GM21367 (cell line): ENCODE data around the gene AIDA.
"Not testable (repeated sequence)": the region's sequence is repeated elsewhere in the genome, so short reads cannot be mapped to it uniquely, and the experiment has no call there.

ENCODE experiments used
- ATAC-seq: cut with Tn5 transposase; IDR thresholded peaks from one replicate; pipeline ENCODE4 v1.9.1; 2021; ENCODE audit not compliant: unreplicated experiment

AIDA gene

GRCh38 chr1:222712253-222713090 is at the start of gene AIDA, which contains the start of gene BROX:
TSS of gene AIDA (minus strand) at chr1:222712491. CDS start at chr1:222712317, 174 bp downstream.
TSS of gene BROX (plus strand) at chr1:222712564. CDS start at chr1:222715700, 3,136 bp downstream.
- peak; percentile 68 for ATAC-seq

DNA sequence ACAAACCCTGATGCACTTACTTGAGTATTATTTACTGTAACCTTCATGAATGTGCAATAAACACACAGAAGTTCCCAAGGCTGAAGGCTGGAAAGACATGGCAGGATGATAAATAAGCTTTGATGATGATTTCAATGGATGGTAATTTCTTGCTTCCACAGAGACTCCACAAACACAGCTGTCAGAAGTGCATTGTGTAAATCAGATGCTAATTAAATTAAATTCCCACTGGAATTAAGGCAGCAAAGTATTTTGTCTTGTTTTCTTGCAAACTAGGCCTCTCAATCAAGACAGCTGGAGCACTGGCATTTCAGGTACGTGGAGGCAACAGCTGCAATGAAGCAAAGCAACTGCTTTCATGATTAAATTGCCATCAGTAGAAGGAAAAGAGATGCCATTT is 48.8 kb upstream of the AIDA start:
- ATAC-seq: no peak

DNA sequence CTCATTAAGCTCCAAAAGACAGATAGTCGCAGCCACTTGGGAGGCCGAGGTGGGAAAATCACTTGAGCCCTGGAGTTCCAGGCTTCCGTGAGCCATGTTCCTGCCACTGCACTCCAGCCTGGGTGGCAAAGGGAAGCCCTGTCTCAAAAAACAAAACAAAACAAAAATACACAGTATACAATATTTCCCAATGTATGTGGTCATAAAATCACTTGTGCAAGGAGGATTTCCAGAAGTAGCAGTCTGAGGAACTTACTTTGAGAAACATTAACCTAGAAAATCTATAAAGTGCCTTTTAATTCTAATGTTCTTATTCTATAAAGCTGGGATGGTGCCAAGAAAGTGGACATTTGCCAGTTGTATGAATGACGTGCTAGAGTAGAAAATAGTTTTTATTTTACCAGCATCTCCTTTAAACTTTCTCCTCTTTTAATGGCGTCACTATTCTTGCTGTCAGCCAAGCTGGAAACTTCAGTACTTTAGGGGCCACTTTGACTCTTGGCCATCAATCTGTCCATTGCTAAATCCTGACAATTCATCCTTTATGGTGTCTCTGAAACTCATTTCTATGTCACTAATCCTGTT is 47.3 kb upstream of the AIDA start:
- ATAC-seq: no peak

DNA sequence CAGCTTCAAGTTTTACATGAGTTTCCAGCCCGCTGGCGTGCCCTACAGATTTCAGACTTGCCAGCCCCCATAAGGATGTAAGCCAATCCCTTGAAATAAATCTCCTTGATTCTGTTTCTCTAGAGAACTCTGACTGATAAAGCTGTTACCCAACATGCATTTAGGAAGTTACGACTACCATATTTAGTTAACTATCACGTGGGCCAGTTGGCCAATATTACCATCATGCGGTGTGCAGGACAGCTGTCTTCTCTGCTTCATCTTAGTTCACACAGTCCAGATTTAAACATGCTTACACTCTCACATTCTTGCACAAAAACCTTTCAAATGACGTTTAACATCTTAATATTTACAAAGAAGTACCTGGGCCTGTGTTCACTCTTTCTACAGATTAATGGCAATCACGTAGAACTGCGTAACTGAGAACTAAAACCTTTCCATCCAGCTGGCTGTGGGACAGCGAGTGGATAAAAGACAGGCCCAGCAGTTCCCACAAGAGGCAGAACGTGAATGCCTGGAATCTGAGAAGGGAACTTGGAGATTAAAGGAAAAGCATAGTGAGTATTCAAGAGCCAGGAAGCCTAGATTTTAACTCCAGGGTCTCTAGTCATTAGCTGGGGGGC is 45.5 kb upstream of the AIDA start:
- no peak for ATAC-seq

GRCh38 chr1:222754366-222755139 is 42.3 kb upstream of the AIDA start:
- no peak for ATAC-seq

DNA sequence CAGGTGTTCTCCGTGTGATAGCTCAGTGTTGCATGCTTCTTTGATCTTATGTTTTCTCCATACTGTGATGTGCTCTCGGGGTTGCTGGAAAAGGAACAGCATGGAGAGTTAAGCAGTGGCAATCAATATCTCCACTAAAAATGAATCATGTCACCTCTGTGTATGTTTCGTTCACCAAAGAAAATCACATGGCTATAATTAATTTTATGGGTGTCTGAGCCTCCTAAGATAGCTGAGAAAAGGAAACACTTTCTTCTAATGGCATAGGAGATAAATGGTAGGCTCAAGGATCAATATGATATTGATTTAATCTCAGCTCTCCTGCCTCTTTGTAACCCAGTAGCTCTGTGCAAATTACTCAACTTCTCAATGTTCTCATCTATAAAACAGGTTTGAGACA is 39.0 kb upstream of the AIDA start:
- ATAC-seq: no peak

DNA sequence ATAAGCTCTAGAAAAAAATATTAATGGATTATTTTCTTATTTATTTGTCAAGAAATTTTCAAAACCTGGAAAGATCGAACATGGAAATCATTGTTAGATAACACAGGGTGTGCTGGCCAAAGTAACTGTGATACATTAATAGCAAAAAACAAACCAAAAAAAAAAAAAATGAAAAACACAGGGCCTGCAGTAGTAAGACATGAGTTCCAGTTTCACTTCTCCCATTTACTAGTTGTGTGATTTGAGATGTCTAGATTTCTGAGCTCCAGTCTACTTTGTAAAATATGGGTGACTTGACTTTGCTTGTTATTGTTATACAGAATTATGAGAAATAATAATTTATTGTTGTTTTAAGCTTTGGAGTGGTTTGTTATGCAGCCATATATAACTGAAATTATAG is 38.4 kb upstream of the AIDA start:
- ATAC-seq: peak; percentile 92

DNA sequence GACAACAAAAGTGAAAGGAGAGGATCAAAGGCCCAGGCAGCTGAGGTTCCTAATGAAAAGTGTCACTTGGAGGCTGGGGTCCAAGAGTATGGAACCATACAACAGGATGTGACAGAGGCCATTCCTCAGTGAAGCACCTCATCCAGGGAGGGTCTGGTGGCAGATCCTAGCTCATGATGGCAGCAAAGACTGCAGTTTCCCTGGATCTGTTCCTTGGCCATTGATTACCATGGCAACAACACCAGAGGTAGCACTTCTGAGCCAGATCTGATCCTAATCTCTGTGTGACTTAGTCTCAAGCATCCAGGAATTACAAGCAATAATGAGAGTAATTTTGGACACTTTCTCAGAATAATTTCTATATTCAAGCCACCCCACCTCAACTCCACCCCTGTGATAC is 37.6 kb upstream of the AIDA start:
- ATAC-seq: no peak

DNA sequence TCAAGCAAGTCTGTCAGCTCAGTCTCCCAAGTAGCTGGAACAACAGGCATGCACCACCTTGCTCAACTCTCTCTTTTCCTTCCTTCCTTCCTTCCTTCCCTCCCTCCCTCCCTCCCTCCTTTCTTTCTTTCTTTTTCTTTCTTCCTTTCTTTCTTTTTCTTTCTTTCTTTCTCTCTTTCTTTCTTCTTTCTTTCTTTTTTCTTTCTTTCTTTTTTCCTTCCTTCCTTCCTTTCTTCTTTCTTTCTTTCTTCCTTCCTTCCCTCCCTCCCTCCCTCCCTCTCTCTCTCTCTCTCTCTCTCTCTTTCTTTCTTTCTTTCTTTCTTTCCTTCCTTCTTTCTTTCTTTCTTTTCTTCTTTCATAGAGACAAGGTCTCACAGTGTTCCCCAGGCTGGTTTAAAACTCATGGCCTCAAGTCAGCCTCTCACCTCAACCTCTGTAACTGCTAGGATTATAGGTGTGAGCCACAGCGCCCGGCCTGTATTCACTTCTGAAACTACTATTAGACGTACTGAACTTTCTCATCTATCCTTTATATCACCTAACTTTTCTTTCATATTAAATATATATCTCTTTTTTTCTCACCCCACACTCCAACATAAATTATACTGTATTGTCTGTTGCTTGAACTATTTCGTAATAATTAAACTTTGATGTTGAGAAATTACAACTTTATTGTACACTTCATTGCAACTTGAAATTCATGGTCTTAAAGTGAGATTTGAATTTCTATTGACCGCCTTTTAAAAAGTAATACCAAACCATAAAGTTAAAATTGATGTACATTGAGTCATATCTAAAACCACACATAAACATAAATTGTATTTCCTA is 29.6 kb upstream of the AIDA start:
- ATAC-seq: not testable (repeated sequence)

GRCh38 chr1:222739929-222740328 is 27.6 kb upstream of the AIDA start:
- no peak for ATAC-seq

DNA sequence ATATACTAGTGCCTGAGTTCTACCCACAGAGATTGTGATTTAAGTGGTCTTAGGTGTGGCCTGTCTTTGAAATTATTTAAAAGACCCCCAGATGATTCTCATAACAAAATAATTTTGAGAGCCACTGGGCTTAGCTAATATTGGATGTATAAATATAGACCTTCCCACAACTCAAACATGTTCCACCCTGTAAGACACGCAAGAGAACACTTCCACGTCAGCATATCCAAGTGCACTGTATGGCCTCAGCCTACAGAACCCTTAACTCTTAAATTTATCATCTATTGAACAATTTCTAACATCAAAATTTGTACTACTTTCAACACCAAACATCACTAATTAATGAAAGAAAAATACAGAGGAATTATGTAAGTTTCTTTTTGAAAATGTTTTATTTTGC is 27.2 kb upstream of the AIDA start:
- ATAC-seq: no peak

DNA sequence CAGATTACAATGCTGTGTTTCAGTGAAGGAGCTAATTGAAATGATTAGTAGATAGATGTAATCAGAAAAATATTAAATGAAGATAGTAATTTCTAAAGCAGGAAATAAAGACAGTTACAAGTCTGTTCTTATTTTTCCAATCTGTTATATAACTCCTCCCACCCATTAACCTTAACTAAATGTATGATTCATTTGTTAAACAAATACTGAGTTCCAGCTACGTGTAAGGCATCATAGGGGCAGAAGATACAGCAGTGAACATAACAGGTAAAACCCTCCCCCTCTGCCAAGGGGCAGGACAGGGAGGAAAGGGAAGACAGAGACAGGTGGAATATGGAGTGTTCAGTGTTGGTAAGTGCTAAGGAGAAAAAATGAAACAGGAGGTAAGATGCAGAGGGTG is 24.7 kb upstream of the AIDA start, which contains the start of gene FAM177B:
TSS of gene FAM177B (plus strand) at position 231 of the 400 bp plus-strand sequence. CDS start 9,344 bp downstream, outside the sequence.
- no peak for ATAC-seq

DNA sequence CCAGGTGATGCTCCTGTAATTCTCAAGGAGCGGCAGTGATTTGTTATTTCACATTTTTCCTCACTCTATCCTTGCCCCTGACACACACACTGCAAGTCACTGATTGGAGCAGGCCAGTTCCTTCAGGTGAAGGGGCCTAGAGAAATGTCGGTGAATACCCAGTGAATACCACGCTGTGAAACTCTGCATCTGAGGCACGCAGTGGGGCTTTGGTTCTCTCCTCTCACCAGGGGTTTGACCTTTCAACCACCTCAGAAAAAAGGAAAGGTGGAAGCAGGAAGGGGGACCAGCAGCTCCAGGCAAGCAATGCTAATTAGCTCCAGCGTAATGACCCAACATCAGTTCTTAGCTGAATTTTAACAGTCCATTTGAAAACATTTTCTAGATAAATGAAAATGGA is 24.2 kb upstream of the AIDA start:
- no peak for ATAC-seq

GRCh38 chr1:222734740-222735139 is 22.4 kb upstream of the AIDA start:
- ATAC-seq: no peak

DNA sequence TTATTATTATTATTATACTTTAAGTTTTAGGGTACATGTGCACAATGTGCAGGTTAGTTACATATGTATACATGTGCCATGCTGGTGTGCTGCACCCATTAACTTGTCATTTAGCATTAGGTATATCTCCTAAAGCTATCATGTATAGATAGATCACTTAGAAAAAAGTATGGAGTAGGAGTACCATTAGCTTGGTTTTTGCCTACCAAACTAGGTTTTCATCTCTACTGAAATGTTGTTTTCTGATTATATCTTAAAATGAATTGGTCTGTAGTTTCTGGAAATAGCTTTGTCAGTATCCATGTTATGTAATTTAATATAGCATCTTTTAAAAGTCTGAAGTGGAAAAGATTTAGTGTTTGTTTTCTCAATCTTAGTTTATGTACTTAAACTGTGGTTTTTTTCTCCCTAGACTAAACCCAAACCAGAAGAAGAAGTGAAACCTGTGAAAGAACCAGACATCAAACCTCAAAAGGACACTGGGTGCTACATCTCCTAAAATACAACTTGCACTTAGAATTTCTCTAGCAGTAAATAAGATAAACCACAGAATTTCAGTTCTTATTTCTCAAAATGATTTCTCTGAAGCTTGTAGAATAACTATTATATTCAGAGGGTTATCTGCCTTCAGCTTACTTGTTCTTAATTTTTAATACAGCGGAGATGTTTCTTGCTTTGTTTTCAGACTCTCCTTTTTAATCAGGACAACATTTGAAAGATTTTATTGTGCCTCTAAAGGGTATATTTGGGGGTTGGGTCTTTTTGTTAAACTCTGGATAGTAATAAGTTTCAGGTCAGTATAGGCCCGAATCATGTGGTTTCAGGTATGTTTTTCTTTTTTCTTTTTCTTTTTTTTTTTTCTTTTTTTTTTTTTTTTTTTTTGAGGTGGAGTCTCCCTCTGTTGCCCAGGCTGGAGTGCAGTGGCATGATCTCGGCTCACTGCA is 20.2 kb upstream of the AIDA start:
- ATAC-seq: peak; percentile 98

DNA sequence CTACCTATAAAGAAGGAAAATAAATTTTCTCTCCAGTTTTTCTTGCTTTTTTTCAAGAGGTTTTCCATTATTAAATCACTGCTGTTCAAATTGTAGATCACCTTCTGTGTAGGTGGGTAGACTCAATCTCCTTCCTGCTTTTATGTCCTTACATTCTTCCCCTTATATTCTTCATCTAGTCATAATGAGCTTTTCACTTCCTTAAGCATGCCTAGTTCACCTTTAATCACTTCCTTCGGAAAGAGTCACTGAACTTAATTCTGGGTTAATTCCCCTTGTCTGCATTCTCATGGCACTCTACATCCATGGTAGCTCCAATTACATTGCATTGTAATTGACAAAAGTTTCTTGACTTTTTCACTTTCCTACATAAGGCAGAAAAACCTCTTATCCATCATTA is 18.6 kb upstream of the AIDA start:
- no peak for ATAC-seq

GRCh38 chr1:222728746-222729145 is 16.5 kb upstream of the AIDA start:
- ATAC-seq: no peak

DNA sequence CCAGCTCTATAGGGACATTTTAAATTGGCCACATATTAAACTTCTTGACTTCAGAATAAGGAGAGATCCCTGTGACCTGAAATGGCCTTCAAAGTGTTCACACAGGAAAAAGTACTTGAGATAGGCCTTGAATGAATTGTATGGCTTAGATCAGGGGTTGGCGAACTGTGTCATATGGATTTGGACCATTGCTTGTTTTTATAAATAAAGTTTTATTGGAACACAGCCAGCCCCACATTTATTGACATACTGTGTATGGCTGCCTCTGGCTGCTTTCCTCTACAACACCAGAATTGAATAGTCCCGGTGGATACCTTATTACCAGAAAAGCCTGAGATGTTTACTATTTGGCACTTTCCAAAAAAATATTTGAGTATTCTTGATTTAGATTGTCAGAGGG is 4.1 kb upstream of the AIDA start:
- no peak for ATAC-seq
